GM06990 (cell line): ENCODE results near the gene ZNF184.
"Not testable (repeated sequence)": the region's sequence is repeated elsewhere in the genome, so short reads cannot be mapped to it uniquely, and the experiment has no call there.

Source experiments
- DNase-seq: peaks from one replicate; pipeline ENCODE4 v3.0.0-alpha.2; 2011; ENCODE audit not compliant: insufficient read length; ENCODE audit errors: extremely low read depth
- H3K27me3 ChIP-seq: replicated peaks from 2 replicates; pipeline ENCODE4 v1.6.0; 2011; ENCODE audit warnings: low read length; ENCODE audit not compliant: control insufficient read depth, insufficient read depth
- H3K36me3 ChIP-seq: 2 replicates; pipeline ENCODE4 v1.5.1; 2011; ENCODE audit warnings: low read length; ENCODE audit not compliant: control insufficient read depth, insufficient read depth
- H3K4me3 ChIP-seq: replicated peaks from 2 replicates; pipeline ENCODE4 v1.5.1; 2011; ENCODE audit warnings: low read depth, mild to moderate bottlenecking, control low read depth, low read length
- TF ChIP-seq, protein P1 (sequence below): IDR thresholded peaks from 2 replicates; pipeline ENCODE4 v1.5.1; 2011; ENCODE audit warnings: low read length, control low read depth, mild to moderate bottlenecking, inconsistent platforms; ENCODE audit not compliant: insufficient read depth, poor library complexity, severe bottlenecking

ZNF184 gene

DNA sequence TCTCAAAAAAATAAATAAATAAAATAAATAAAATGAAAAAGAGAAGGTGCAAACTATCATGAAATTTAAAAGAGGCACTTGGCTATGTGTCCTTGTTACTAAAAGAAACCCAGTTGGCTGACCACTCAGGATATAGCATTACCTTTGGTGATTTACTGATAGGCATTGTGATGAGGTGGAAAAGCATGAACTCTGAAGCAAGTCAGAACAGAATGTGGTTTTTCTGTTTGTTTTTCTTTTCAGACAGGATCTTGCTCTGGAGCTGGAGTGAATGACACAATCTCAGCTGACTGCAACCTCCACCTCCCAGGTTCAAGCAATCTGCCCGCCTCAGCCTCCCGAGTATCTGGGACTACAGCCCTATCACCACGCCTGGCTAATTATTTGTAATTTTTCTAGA is 31.9 kb downstream of the ZNF184 start:
- H3K4me3 ChIP-seq, result no peak overlapping the region
- no peaks in the 10 kb centered on the region for H3K27me3 ChIP-seq
- TF ChIP-seq, protein P1, sequence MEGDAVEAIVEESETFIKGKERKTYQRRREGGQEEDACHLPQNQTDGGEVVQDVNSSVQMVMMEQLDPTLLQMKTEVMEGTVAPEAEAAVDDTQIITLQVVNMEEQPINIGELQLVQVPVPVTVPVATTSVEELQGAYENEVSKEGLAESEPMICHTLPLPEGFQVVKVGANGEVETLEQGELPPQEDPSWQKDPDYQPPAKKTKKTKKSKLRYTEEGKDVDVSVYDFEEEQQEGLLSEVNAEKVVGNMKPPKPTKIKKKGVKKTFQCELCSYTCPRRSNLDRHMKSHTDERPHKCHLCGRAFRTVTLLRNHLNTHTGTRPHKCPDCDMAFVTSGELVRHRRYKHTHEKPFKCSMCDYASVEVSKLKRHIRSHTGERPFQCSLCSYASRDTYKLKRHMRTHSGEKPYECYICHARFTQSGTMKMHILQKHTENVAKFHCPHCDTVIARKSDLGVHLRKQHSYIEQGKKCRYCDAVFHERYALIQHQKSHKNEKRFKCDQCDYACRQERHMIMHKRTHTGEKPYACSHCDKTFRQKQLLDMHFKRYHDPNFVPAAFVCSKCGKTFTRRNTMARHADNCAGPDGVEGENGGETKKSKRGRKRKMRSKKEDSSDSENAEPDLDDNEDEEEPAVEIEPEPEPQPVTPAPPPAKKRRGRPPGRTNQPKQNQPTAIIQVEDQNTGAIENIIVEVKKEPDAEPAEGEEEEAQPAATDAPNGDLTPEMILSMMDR, result no peak
- no peak for DNase-seq
- H3K36me3 ChIP-seq, result no peaks in the 10 kb centered on the region

DNA sequence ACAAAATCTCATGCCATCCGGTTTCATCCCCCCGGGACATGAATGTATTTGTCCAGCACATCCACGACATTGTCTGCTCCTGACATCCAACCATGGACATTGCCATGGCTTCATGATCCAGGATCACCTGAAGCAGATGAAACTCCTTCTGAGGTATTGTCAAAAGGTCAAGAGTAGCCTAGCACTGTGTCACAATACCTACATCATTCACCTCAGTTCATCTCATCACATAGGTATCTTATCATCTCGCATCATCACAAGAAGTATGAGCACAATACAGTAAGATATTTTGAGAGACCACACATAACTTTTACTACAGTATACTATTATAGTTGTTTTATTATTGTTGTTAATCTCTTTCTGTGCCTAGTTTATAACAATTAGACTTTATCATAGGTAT is 33.5 kb downstream of the ZNF184 start:
- TF ChIP-seq, protein P1, result no peak
- no peaks in the 10 kb centered on the region for H3K27me3 ChIP-seq
- no peak for DNase-seq
- H3K36me3 ChIP-seq, result no peaks in the 10 kb centered on the region
- H3K4me3 ChIP-seq, result no peak overlapping the region

DNA sequence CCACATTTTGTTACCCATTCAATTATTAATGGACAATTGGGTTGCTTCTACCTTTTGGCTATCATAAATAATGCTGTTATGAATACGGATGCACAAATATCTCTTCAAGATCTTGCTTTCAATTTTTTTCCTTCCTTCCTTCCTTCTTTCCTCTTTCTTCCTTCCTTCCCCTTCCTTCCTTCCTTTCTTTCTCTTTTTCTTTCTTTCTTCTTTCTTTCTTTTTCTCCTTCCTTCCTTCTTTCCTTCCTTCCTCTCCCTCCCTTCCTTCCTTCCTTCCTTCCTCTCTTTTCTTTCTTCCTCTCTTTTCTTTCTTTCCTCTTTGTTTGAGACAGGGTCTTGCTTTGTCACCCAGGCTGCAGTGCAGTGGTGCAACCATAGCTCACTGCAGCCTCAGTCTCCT is 39.2 kb downstream of the ZNF184 start:
- no peak for DNase-seq
- no peaks in the 10 kb centered on the region for H3K27me3 ChIP-seq
- H3K36me3 ChIP-seq, result no peaks in the 10 kb centered on the region
- no peak overlapping the region for H3K4me3 ChIP-seq
- TF ChIP-seq, protein P1, result no peak

DNA sequence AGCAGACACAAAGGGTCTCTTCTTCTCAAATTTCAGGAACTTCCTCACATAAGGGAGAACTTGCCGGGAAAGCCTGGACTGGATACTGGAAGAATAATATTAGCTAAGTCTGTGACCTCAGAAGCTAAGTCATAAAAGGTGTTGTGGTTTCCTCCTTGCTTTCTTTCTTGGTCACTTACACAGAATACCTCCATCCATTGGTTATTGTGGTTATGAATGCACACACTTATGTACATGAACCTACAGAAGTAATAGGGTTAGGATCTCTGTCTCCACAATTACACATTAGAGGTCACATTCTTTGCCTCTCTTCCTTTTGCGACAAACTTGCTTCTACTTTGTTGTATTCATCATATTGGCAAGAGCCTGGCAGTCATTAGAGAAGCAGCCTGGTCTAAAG is 43.9 kb downstream of the ZNF184 start:
- TF ChIP-seq, protein P1, result no peak
- no peak for DNase-seq
- H3K27me3 ChIP-seq, result no peaks in the 10 kb centered on the region
- no peaks in the 10 kb centered on the region for H3K36me3 ChIP-seq
- H3K4me3 ChIP-seq, result no peak overlapping the region

DNA sequence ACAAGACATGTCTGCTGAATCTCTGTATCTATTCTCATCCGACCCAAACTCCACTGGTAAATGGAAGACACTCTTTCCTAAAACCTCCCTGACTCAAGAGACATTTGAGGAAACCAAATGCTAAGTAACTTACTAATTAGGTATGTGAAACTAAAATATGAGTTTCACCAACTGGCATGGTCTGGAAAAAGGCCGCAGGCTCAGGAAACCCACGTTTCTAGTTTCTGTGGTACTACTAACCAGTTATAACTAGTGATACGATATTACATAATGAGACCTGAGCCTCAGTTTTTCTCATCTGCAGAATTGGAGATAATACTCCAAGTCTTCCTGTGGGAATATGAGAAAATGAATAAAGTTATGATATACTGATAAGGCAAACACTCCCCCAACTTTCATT is 44.4 kb downstream of the ZNF184 start:
- no peaks in the 10 kb centered on the region for H3K27me3 ChIP-seq
- DNase-seq, result no peak
- TF ChIP-seq, protein P1, result no peak
- H3K4me3 ChIP-seq, result no peak overlapping the region
- H3K36me3 ChIP-seq, result no peaks in the 10 kb centered on the region

DNA sequence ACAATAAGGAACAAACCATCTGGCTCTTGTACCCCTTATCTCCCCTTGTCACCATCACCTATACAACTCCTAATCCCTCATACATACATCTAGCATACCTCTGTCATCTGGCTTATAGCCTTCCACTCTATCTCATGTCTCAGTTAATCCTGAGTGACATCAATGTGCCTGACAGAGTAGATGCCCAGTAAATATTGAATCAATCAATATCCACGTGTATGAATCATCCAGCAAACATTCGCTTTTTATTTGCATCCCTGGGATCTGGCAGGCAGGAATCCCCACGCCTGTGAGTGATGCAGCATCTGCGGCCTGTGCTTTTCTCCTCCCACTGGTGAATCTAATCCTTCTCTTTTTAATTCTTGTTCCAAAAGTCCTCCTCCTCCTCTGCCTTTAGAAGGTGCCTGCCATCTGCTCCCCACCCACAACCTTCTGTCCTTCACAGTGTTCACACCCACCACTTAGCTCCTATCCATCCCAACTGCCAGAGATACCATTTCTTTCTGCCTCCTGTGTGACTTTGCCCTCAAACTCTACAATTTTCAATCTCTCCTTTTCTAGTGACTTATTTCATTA is 46.8 kb downstream of the ZNF184 start:
- Histone ChIP-seq H3K4me3 (no peak overlapping the region), H3K27me3 (no peaks in the 10 kb centered on the region), H3K36me3 (no peaks in the 10 kb centered on the region)
- DNase-seq, result no peak
- TF ChIP-seq, protein P1, result no peak

DNA sequence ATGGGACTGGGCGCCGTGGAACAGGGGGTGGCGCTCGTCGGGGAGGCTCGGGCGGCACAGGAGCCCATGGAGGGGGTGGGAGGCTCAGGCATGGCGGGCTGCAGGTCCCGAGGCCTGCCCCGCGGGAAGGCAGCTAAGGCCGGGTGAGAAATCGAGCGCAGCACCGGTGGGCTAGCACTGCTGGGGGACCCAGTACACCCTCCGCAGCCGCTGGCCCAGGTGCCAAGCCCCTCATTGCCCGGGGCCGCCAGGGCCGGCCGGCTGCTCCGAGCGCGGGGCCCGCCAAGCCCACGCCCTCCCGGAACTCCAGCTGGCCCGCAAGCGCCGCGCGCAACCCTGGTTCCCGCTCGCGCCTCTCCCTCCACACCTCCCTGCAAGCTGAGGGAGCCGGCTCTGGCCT is 48.1 kb downstream of the ZNF184 start:
- H3K27me3 ChIP-seq, H3K4me3 ChIP-seq, H3K36me3 ChIP-seq, DNase-seq: not testable (repeated sequence)
